Measurements from ENCODE around the gene CENPL. TPM values are rescaled to one million over a fixed set of nuclear protein-coding genes. Genes with fewer than 3 reads are reported as not detected.
"Not testable (repeated sequence)": the region's sequence is repeated elsewhere in the genome, so short reads cannot be mapped to it uniquely, and the experiment has no call there.

CENPL gene
- total RNA-seq, 1 experiment from 2014 or later: 108 TPM

- peaks cover 29% of the 10 kb centered on the region for H3K36me3 ChIP-seq (ENCODE audit: low read depth, low read length)
- BruUV-seq (replicated peaks): no TSS peak
- intact Hi-C loops (cut with micrococcal nuclease): no loop called here
These were observed 35.4 kb upstream of the CENPL start for GRCh38 chr1:173860065-173860464.

GRCh38 chr1:173859547-173859946, 34.9 kb upstream of the CENPL start:
- BruUV-seq (replicated peaks); H3K4me3 ChIP-seq (ENCODE audit: low read length); ATAC-seq; H3K4me1 ChIP-seq (ENCODE audit: insufficient read depth, low read length); H3K9me3 ChIP-seq (ENCODE audit: low read length); POLR2A ChIA-PET (ENCODE audit: unreplicated experiment); H2AFZ ChIP-seq (ENCODE audit: low read length); H3K27ac ChIP-seq (ENCODE audit: low read length); H3K9ac ChIP-seq (ENCODE audit: low read length); H3K79me2 ChIP-seq (ENCODE audit: low read length); H3K4me2 ChIP-seq (ENCODE audit: low read length); CTCF ChIA-PET; H3K9me2 ChIP-seq (replicated peaks; ENCODE audit: low read length); H3K27me3 ChIP-seq (ENCODE audit: low read length); DNase-seq: not testable (repeated sequence)
- peaks cover 24% of the 10 kb centered on the region for H3K36me3 ChIP-seq (ENCODE audit: low read depth, low read length)
- H3F3A ChIP-seq (ENCODE audit: low read length, unreplicated experiment): peaks cover 20% of the 10 kb centered on the region
- intact Hi-C loops (cut with micrococcal nuclease): loop anchor here (10.0 kb wide), 1 partner anchor 215 kb away; no protein-coding TSS in a partner anchor
- H4K20me1 ChIP-seq (ENCODE audit: low read length): peaks cover 16% of the 10 kb centered on the region

More at GRCh38 chr1:173860065-173860464, 35.4 kb upstream of the CENPL start:
- Histone ChIP-seq H4K20me1 (ENCODE audit: low read length) (peaks cover 22% of the 10 kb centered on the region), H2AFZ (ENCODE audit: low read length) (no peak overlapping the region), H3F3A (ENCODE audit: low read length, unreplicated experiment) (peaks cover 25% of the 10 kb centered on the region), H3K79me2 (ENCODE audit: low read length) (peaks cover 2% of the 10 kb centered on the region), H3K4me1 (ENCODE audit: insufficient read depth, low read length) (peaks cover 7% of the 10 kb centered on the region; the same call in 1 of the 2 replicates), H3K9ac (ENCODE audit: low read length) (no peak overlapping the region), H3K9me2 (replicated peaks; ENCODE audit: low read length) (no peaks in the 10 kb centered on the region), H3K27me3 (ENCODE audit: low read length) (no peaks in the 10 kb centered on the region), H3K27ac (ENCODE audit: low read length) (no peak overlapping the region), H3K4me2 (ENCODE audit: low read length) (no peak overlapping the region), H3K9me3 (ENCODE audit: low read length) (no peaks in the 10 kb centered on the region), H3K4me3 (ENCODE audit: low read length) (no peak overlapping the region)
- ChIA-PET CTCF (no interaction called here), POLR2A (ENCODE audit: unreplicated experiment) (no interaction called here)
- ATAC-seq: no peak
- no peak for DNase-seq
- TF ChIP-seq EZH2phosphoT487 (IDR thresholded peaks at IDR 0.05; ENCODE audit: borderline replicate concordance, low read length) (no peak), EZH2 (IDR thresholded peaks at IDR 0.05; ENCODE audit: low read length, unreplicated experiment) (no peak), CTCF (conservative IDR thresholded peaks at IDR 0.05; ENCODE audit: low read depth, low read length) (no peak)

DNA sequence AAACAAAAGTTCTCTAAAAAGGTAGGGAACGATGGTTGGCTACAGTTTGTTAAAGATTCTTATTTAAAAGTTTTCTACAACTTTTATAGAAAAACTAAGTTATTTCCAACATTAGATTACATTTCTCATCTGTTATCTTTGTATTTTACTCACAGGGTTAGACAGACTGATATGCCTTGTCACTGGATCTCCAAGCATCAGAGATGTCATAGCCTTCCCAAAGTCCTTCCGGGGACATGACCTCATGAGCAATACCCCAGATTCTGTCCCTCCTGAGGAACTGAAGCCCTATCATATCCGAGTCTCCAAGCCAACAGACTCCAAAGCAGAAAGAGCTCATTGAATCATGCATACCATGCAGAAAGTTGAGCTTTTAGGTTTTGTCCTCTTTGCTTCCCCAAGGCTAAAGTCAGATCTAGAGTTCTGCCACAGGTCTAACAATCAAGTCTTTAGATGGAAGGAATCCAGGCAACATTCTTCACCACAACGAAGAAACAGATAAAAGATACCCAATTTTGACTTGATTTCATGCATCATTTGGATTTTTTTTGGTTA, 32.8 kb upstream of the CENPL start:
- intact Hi-C loops (cut with micrococcal nuclease): loop anchor here (10.0 kb wide), 1 partner anchor 217 kb away; no protein-coding TSS in a partner anchor
- Histone ChIP-seq H3K4me1 (ENCODE audit: insufficient read depth, low read length) (no peaks in the 10 kb centered on the region), H3K27ac (ENCODE audit: low read length) (no peak overlapping the region), H3K9ac (ENCODE audit: low read length) (no peak overlapping the region), H3K9me2 (replicated peaks; ENCODE audit: low read length) (no peaks in the 10 kb centered on the region), H3F3A (ENCODE audit: low read length, unreplicated experiment) (peaks cover 3% of the 10 kb centered on the region), H3K9me3 (ENCODE audit: low read length) (no peaks in the 10 kb centered on the region), H3K36me3 (ENCODE audit: low read depth, low read length) (peaks cover 4% of the 10 kb centered on the region; the same call in 1 of the 2 replicates), H4K20me1 (ENCODE audit: low read length) (no peaks in the 10 kb centered on the region), H3K27me3 (ENCODE audit: low read length) (no peaks in the 10 kb centered on the region), H3K4me2 (ENCODE audit: low read length) (no peak overlapping the region), H3K4me3 (ENCODE audit: low read length) (no peak overlapping the region), H3K79me2 (ENCODE audit: low read length) (no peaks in the 10 kb centered on the region), H2AFZ (ENCODE audit: low read length) (no peak overlapping the region)
- ATAC-seq: no peak
- ChIA-PET CTCF (no interaction called here), POLR2A (ENCODE audit: unreplicated experiment) (no interaction called here)
- no TSS peak for BruUV-seq (replicated peaks)
- DNase-seq: no peak
- no peak for TF ChIP-seq CTCF (conservative IDR thresholded peaks at IDR 0.05; ENCODE audit: low read depth, low read length)

Data from PC-3 (cell line).